ENCODE results near the gene PRR4.

- no peak for TF ChIP-seq POLR2A (IDR thresholded peaks at IDR 0.05; ENCODE audit: low read length)
- no peak for TF ChIP-seq GATA1 (IDR thresholded peaks at IDR 0.05; ENCODE audit: low read depth, low read length)
Observed at GRCh38 chr12:10889226-10889625, 40.0 kb upstream of the PRR4 start.

Data from erythroblast (primary cell).